Ascending aorta (tissue), 2 donors: Measurements from ENCODE around the gene MED15. TPM values are rescaled to one million over a fixed set of nuclear protein-coding genes. Genes with fewer than 3 reads are reported as not detected.

ENCODE experiments used
- DNase-seq, 2 donors: peaks; one replicate each; pipeline ENCODE4 v3.0.0-alpha.2; 2019; ENCODE audit warnings: low spot score in 2 of 2
- H3K27ac ChIP-seq, 2 donors: fragments of 200-600 bp; sonication (generic); one replicate each; pipeline ENCODE4 v1.5.1; 2016 to 2017; ENCODE audit warnings: mild to moderate bottlenecking in 1 of 2
- H3K27me3 ChIP-seq: fragments of 200-600 bp; sonication (generic); one replicate; pipeline ENCODE4 v1.5.1; 2017
- H3K36me3 ChIP-seq, 2 donors: fragments of 200-600 bp; sonication (generic); one replicate each; pipeline ENCODE4 v1.5.1; 2016
- H3K4me1 ChIP-seq, 2 donors: fragments of 200-600 bp; sonication (generic); one replicate each; pipeline ENCODE4 v1.5.1; 2016 to 2017; ENCODE audit warnings: mild to moderate bottlenecking in 1 of 2
- H3K4me3 ChIP-seq, 2 donors: fragments of 200-600 bp; sonication (generic); one replicate each; pipeline ENCODE4 v1.5.1; 2016 to 2017; ENCODE audit warnings: mild to moderate bottlenecking in 1 of 2
- H3K9me3 ChIP-seq, 2 donors: fragments of 200-600 bp; sonication (generic); one replicate each; pipeline ENCODE4 v1.5.1; 2016
- intact Hi-C: fragments of 100-400 bp; cut with DNase I; formaldehyde crosslinking; loops from one replicate; pipeline ENCODE4 v1.15.1; 2023
- total RNA-seq: library from RNA; depleted of rRNA; stranded (reverse); fragments of >200 nt; gene quantifications from one replicate; pipeline ENCODE4 v1.1.0, GENCODE V29; 2016
- TF ChIP-seq, protein P1 (sequence below), 3 experiments: fragments of 200-600 bp in 2 of 3; fragments of 450-650 bp in 1 of 3; sonication (generic) in 2 of 3; IDR thresholded peaks; one replicate each; pipeline ENCODE4 v1.5.1; 2016 to 2019; ENCODE audit warnings: antibody characterized with exemption in 3 of 3, mild to moderate bottlenecking in 1 of 3, moderate library complexity in 1 of 3

Gene MED15
- total RNA-seq, 1 donor from 2014 or later, result 204 TPM

DNA sequence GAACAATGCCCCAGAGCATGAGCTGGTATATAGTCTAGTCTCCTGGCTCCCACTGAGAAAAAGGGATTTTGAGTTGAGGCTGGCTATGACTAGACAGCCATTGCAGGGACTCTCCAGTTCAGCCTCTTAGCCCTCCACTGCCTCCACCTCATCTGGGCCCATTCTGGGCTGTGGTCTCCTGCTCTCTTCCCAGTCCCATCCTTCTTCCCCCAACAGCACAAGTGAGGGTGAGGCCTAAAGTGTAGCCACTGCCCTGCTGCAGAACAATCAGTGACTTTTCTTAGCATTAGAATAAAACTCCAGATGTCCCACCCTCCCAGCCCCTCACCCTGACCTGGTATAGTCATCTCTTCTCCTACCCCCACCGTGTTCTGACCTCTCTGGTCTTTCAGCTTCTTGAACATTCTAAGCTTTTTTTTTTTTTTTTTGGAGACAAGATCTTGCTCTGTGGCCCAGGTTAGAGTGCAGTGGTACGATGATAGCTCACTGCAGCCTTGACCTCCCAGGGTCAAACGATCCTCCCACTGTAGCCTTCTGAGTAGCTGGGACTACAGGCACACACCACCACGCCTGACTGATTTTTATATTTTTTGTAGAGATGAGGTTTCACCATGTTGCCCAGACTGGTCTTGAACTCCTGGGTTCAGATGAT, 4.3 kb downstream of the MED15 start:
- no peaks in the 10 kb centered on the region for H3K36me3 ChIP-seq
- H3K4me3 ChIP-seq, result no peak overlapping the region
- TF ChIP-seq, protein P1, sequence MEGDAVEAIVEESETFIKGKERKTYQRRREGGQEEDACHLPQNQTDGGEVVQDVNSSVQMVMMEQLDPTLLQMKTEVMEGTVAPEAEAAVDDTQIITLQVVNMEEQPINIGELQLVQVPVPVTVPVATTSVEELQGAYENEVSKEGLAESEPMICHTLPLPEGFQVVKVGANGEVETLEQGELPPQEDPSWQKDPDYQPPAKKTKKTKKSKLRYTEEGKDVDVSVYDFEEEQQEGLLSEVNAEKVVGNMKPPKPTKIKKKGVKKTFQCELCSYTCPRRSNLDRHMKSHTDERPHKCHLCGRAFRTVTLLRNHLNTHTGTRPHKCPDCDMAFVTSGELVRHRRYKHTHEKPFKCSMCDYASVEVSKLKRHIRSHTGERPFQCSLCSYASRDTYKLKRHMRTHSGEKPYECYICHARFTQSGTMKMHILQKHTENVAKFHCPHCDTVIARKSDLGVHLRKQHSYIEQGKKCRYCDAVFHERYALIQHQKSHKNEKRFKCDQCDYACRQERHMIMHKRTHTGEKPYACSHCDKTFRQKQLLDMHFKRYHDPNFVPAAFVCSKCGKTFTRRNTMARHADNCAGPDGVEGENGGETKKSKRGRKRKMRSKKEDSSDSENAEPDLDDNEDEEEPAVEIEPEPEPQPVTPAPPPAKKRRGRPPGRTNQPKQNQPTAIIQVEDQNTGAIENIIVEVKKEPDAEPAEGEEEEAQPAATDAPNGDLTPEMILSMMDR (IDR thresholded peaks at IDR 0.05), result no peak
- DNase-seq, result no peak
- no peaks in the 10 kb centered on the region for H3K9me3 ChIP-seq
- H3K27ac ChIP-seq, result peak overlapping the region in 1 of 2 donors; percentile 4
- no peaks in the 10 kb centered on the region for H3K27me3 ChIP-seq
- intact Hi-C loops, result no loop called here
- H3K4me1 ChIP-seq, result peaks cover 12 to 35% of the 10 kb centered on the region in 2 donors

DNA sequence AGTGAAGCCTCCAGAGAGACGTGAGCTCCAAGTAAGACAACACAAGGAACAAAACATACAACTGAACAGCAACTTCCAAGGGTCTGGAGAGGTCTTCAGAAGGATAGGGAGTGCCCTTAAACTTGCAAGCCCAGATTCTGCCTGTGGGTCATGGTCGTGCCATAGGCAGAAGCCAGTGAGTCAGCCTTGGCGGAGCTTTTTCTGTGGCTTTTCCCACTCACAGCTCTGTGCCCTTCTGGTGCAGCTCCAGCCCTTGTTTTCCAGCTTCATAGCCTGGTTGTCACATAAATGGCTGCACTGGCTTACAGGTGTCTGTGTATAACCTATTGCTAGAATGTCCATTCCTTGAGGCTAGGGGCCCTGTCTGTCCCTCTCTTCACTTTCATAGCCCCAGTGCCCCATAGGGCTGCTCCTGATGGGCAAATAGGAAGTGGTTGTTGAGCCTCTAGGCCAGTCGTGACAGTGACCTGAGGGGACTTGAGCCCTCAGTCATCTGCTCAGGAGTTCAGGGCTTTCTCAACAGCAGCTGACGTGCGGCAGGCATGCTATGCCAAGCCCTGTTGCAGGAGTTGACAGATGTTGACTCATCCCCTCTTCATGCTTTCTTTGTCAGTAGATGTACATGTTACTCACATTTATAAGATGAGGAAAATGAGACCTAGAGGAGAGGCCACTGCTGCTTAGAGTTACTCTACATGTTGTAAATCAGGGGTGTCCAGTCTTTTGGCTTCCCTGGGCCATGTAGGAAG, 7.4 kb downstream of the MED15 start:
- Histone ChIP-seq H3K9me3 (no peaks in the 10 kb centered on the region), H3K36me3 (peaks cover 8% of the 10 kb centered on the region in 2 donors), H3K4me1 (peaks cover 4 to 26% of the 10 kb centered on the region in 2 donors), H3K27ac (no peak overlapping the region), H3K27me3 (no peaks in the 10 kb centered on the region), H3K4me3 (no peak overlapping the region)
- intact Hi-C loops, result no loop called here
- TF ChIP-seq, protein P1 (IDR thresholded peaks at IDR 0.05), result no peak
- DNase-seq, result no peak

DNA sequence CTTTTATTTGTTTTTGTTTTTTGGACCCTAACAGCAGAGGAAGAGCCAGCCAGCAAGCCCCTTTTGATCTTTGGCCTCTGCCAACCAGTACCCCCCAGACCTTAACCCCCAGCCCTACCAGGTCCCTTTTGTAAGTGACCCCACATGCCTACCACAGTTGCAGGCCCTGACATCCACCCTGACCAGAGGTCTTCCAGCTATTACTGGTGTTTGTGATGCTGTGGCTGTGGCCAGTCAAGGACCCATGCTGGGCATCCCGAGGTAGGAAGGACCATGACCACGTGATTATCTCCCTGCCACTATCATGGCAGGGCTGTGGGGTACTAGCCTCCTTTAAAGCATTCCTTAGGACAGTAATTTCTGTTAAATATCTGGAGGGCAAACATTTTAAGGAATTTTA, 9.0 kb downstream of the MED15 start:
- intact Hi-C loops, result no loop called here
- TF ChIP-seq, protein P1 (IDR thresholded peaks at IDR 0.05), result no peak
- H3K4me1 ChIP-seq, result peaks cover 0 to 13% of the 10 kb centered on the region in 2 donors

DNA sequence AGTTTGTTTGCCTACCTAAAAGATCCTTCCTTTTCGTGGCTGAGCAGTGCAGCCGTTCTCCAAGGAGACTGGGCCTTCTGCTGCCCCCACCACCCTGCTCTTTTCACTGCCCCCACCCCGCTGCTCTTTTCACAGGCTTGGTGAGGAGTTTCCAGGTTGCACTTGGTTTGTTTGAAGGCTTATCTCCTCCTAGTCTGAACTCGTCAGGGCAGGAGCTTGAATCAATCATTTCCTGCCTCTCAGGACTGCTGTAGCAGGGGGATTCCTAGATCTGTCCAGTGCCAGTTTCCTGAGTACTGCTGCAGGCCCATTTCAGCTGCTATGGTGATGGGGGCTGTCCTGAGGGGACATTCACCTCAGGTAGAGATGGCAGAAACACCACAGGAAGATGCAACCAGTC, 10.0 kb downstream of the MED15 start:
- TF ChIP-seq, protein P1 (IDR thresholded peaks at IDR 0.05), result no peak
- Histone ChIP-seq H3K4me3 (no peak overlapping the region), H3K9me3 (no peaks in the 10 kb centered on the region), H3K36me3 (peaks cover 15 to 20% of the 10 kb centered on the region in 2 donors), H3K27ac (no peak overlapping the region), H3K27me3 (no peaks in the 10 kb centered on the region), H3K4me1 (peaks cover 0 to 8% of the 10 kb centered on the region in 2 donors)
- DNase-seq, result no peak
- intact Hi-C loops, result no loop called here

More for the DNA sequence above, 9.0 kb downstream of the MED15 start:
- H3K27me3 ChIP-seq, result no peaks in the 10 kb centered on the region
- H3K9me3 ChIP-seq, result no peaks in the 10 kb centered on the region
- DNase-seq, result no peak
- H3K36me3 ChIP-seq, result peaks cover 15 to 20% of the 10 kb centered on the region in 2 donors
- no peak overlapping the region for H3K4me3 ChIP-seq
- no peak overlapping the region for H3K27ac ChIP-seq

DNA sequence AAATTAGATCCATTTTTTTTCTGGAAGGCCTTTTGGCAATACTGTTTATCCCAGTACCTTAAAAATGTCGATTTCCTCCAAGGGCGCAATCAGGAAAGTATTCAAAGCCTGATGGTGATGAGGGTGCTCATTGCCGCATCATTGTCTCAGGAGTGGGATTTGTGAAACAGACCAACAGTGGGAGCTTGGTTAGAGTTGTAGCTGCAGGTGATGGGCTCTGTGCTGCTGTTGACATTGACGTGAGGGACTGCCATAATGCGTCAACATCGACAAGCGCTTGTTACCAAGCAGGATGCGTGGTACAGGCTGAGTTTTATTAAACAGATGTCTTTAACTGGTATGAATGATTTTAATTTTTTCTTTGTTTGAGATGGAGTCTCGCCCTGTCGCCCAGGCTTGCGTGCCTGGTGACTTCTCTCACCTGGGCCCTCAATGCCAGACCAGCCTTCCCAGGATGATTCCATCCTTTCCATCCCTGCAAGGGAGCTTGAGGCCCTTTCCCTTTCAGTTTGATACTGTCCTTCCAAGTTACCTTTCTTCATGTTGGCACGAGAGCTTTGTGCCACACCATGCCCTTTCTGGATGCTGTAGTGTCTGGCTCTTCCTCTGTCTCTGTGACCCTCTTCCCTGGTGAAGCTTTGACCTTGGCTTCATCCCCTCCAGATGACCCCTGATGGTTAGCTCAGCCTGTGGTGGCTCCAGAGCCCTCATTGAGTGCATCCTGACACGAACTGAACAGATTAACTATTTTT, 10.6 kb downstream of the MED15 start:
- no peak overlapping the region for H3K27ac ChIP-seq
- no peak overlapping the region for H3K4me3 ChIP-seq
- peaks cover 0 to 13% of the 10 kb centered on the region in 2 donors for H3K4me1 ChIP-seq
- TF ChIP-seq, protein P1 (IDR thresholded peaks at IDR 0.05), result no peak
- intact Hi-C loops, result no loop called here
- H3K27me3 ChIP-seq, result no peaks in the 10 kb centered on the region
- peaks cover 15 to 20% of the 10 kb centered on the region in 2 donors for H3K36me3 ChIP-seq
- no peak for DNase-seq
- H3K9me3 ChIP-seq, result no peaks in the 10 kb centered on the region
